Hindlimb muscle (tissue), 1 donor: ENCODE results near the gene ARPP21. TPM values are rescaled to one million over a fixed set of nuclear protein-coding genes. Genes with fewer than 3 reads are reported as not detected.
"Not testable (repeated sequence)": the region's sequence is repeated elsewhere in the genome, so short reads cannot be mapped to it uniquely, and the experiment has no call there.

Experiments used
- DNase-seq: peaks from one replicate; pipeline ENCODE4 v3.0.0-alpha.2; 2013
- polyA plus RNA-seq: library from polyadenylated mRNA; unstranded; fragments of 120-200 nt; gene quantifications from one replicate; pipeline ENCODE4 v1.2.1, GENCODE V29; 2013; ENCODE audit not compliant: insufficient read length

The ARPP21 gene
- 242 TPM for polyA plus RNA-seq

GRCh38 chr3:35639254-35640186 lies at the start of gene ARPP21:
ARPP21 (plus strand) TSS chr3:35639525; CDS start chr3:35681752, 42,227 bp downstream.
- DNase-seq: peak; percentile 46

- no peak for DNase-seq
Measured at GRCh38 chr3:35592589-35593295, 46.6 kb upstream of the ARPP21 start.

- DNase-seq: no peak
Measured at GRCh38 chr3:35594739-35595138, 44.6 kb upstream of the ARPP21 start.

GRCh38 chr3:35596335-35596995 lies 42.9 kb upstream of the ARPP21 start:
- DNase-seq: no peak

GRCh38 chr3:35597490-35597889 lies 41.8 kb upstream of the ARPP21 start:
- DNase-seq: no peak

GRCh38 chr3:35598804-35599203 lies 40.5 kb upstream of the ARPP21 start:
- no peak for DNase-seq

- DNase-seq: no peak
Measured at GRCh38 chr3:35601959-35602358, 37.4 kb upstream of the ARPP21 start.

- no peak for DNase-seq
Measured at GRCh38 chr3:35602395-35602936, 36.9 kb upstream of the ARPP21 start.

- DNase-seq: no peak
Measured at GRCh38 chr3:35616346-35616745, 23.0 kb upstream of the ARPP21 start.

- no peak for DNase-seq
Measured at GRCh38 chr3:35617370-35617769, 22.0 kb upstream of the ARPP21 start.

- DNase-seq: not testable (repeated sequence)
Measured at GRCh38 chr3:35620238-35620637, 19.1 kb upstream of the ARPP21 start.

GRCh38 chr3:35624698-35625097 lies 14.6 kb upstream of the ARPP21 start:
- no peak for DNase-seq

- no peak for DNase-seq
Measured at GRCh38 chr3:35633332-35634124, 5.8 kb upstream of the ARPP21 start.

- DNase-seq: no peak
Measured at GRCh38 chr3:35635407-35635806, 3.9 kb upstream of the ARPP21 start.

- DNase-seq: no peak
Measured at GRCh38 chr3:35635926-35636683, 3.2 kb upstream of the ARPP21 start.

- no peak for DNase-seq
Measured at GRCh38 chr3:35638251-35638979, 910 bp upstream of the ARPP21 start.

- DNase-seq: no peak
Measured at GRCh38 chr3:35638980-35639253, 408 bp upstream of the ARPP21 start.

GRCh38 chr3:35640190-35641165 lies 1.2 kb downstream of the ARPP21 start:
- DNase-seq: no peak

GRCh38 chr3:35641331-35641730 lies 2.0 kb downstream of the ARPP21 start:
- DNase-seq: no peak
